Activated naive CD4-positive, alpha-beta T cell (primary cell): ENCODE measurements around the gene BDP1.
"Not testable (repeated sequence)": the region's sequence is repeated elsewhere in the genome, so short reads cannot be mapped to it uniquely, and the experiment has no call there.

Experiments used
- DNase-seq, 4 experiments: peaks; one replicate each; lab custom pipeline; 2025; lab: John Stamatoyannopoulos, UW

BDP1 gene

GRCh38 chr5:71471193-71471592, 15.7 kb downstream of the BDP1 start:
- no peak for DNase-seq

- DNase-seq = no peak
These were observed 20.4 kb downstream of the BDP1 start for GRCh38 chr5:71475788-71476384.

- no peak for DNase-seq
These were observed 26.0 kb downstream of the BDP1 start for GRCh38 chr5:71481441-71481840.

- DNase-seq = no peak
These were observed 26.7 kb downstream of the BDP1 start for GRCh38 chr5:71482132-71482531.

- DNase-seq = no peak
These were observed 27.9 kb downstream of the BDP1 start for GRCh38 chr5:71483355-71483754.

- no peak for DNase-seq
These were observed 37.6 kb downstream of the BDP1 start for GRCh38 chr5:71492817-71493615.

GRCh38 chr5:71494202-71494601, 38.8 kb downstream of the BDP1 start:
- DNase-seq = not testable (repeated sequence)

GRCh38 chr5:71498756-71499155, 43.3 kb downstream of the BDP1 start:
- DNase-seq = not testable (repeated sequence)

- no peak for DNase-seq
These were observed 48.1 kb downstream of the BDP1 start for GRCh38 chr5:71503536-71503935.

GRCh38 chr5:71522151-71522550, 66.7 kb downstream of the BDP1 start:
- no peak for DNase-seq

- not testable (repeated sequence) for DNase-seq
These were observed 70.2 kb downstream of the BDP1 start for GRCh38 chr5:71525611-71526010.

GRCh38 chr5:71528206-71528605, 72.8 kb downstream of the BDP1 start:
- no peak for DNase-seq

GRCh38 chr5:71529682-71530081, 74.2 kb downstream of the BDP1 start:
- no peak for DNase-seq

- DNase-seq = no peak
These were observed 77.7 kb downstream of the BDP1 start for GRCh38 chr5:71533142-71533541.

- no peak for DNase-seq
These were observed 78.2 kb downstream of the BDP1 start for GRCh38 chr5:71533615-71534014.

- no peak for DNase-seq
These were observed 82.2 kb downstream of the BDP1 start for GRCh38 chr5:71537687-71538086.

GRCh38 chr5:71550885-71551284, 95.4 kb downstream of the BDP1 start:
- DNase-seq = not testable (repeated sequence)

GRCh38 chr5:71551582-71551981, 96.1 kb downstream of the BDP1 start:
- DNase-seq = not testable (repeated sequence)

GRCh38 chr5:71552026-71552749, 96.7 kb downstream of the BDP1 start:
- not testable (repeated sequence) for DNase-seq

GRCh38 chr5:71563161-71563560, 107.7 kb downstream of the BDP1 start:
- no peak for DNase-seq

GRCh38 chr5:71564895-71565294, 109.4 kb downstream of the BDP1 start:
- no peak for DNase-seq

GRCh38 chr5:71569748-71570509, 114.5 kb downstream of the BDP1 start:
- DNase-seq = no peak
